ENCODE data around the gene NDST1. TPM values are rescaled to one million over a fixed set of nuclear protein-coding genes. Genes with fewer than 3 reads are reported as not detected.
A peak's percentile ranks its signal among the peaks of the same experiment; 100 is the strongest.
"Not testable (repeated sequence)": the region's sequence is repeated elsewhere in the genome, so short reads cannot be mapped to it uniquely, and the experiment has no call there.

NDST1 gene
- polyA plus RNA-seq, 1 of the 3 experiments (the other 2 are of a cell fraction), result 29.2 TPM

DNA sequence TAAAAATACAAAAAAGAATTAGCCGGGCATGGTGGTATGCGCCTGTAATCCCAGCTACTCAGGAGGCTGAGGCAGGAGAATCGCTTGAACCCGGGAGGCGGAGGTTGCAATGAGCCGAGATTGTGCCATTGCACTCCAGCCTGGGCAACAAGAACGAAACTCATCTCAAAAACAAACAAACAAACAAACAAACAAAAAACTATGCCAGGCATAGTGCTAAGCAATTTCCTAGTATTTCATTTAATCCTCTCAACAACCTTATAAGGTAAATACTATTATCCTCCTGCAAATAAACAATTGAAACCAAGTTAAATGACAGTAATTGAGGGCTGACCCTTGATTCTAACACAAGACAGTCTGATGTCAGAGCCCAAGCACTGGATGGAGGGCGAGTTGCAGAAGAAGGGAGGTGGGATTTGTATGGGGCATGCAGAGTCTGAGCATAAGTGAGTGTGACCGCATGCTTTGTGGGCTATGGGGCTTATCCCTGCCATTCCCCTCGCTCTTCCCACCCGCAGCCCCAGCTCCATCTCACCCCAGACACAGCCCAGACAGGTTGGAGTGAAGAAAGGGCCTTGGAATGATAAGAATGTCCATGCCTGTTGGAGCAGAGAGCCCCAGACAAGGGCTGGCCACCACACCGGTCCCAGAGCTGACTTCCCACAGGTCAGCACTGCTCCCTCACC is 34.1 kb upstream of the NDST1 start:
- H3K36me3 ChIP-seq (replicated peaks in 1 of 2; ENCODE audit: control insufficient read depth in 1 of 2, insufficient read depth in 2 of 2, low read length in 1 of 2), result no peaks in the 10 kb centered on the region
- H3K9ac ChIP-seq, result peak overlapping the region; percentile 65; the same call in 1 of the 2 replicates
- H3F3A ChIP-seq (replicated peaks; ENCODE audit: insufficient read depth), result peaks cover 27% of the 10 kb centered on the region
- H3K4me1 ChIP-seq (ENCODE audit: control insufficient read depth in 1 of 2, insufficient read depth in 2 of 2, low read depth in 1 of 2, low read length in 1 of 2), result peaks cover 0 to 19% of the 10 kb centered on the region in 2 experiments; a peak in 2 of 4 replicates
- TF ChIP-seq POLR2AphosphoS5 (IDR thresholded peaks at IDR 0.05; ENCODE audit: low read depth, low read length) (no peak), TEAD4 (IDR thresholded peaks at IDR 0.05; ENCODE audit: borderline replicate concordance, insufficient read depth) (peak; percentile 73), JUND (IDR thresholded peaks at IDR 0.05) (no peak), TCF12 (IDR thresholded peaks at IDR 0.05) (peak; percentile 49; the same call in 1 of the 2 replicates), NFIC (IDR thresholded peaks at IDR 0.05; ENCODE audit: borderline replicate concordance) (0 out of 2 replicates have a peak, but pooled peaks have one; percentile 29)
- H4K20me1 ChIP-seq (ENCODE audit: insufficient read depth), result no peaks in the 10 kb centered on the region
- no peak overlapping the region for H2AFZ ChIP-seq (ENCODE audit: low read depth)
- H3K9me2 ChIP-seq, result no peaks in the 10 kb centered on the region
- peak overlapping the region; percentile 65 for H3K4me2 ChIP-seq
- POLR2A ChIA-PET, result no interaction called here
- H3K9me3 ChIP-seq, result no peaks in the 10 kb centered on the region
- H3K27ac ChIP-seq (ENCODE audit: low read depth in 2 of 2, low read length in 1 of 2), result peak overlapping the region in 1 of 2 experiments; percentile 83; a peak in 2 of 4 replicates
- CTCF ChIA-PET, result interaction anchor here (0.9 to 1.2 kb wide), 3 partner anchors 11 to 24 kb away, joined by 3 to 4 read pairs (median 3); no protein-coding TSS in a partner anchor
- no peaks in the 10 kb centered on the region for H3K79me2 ChIP-seq (ENCODE audit: insufficient read depth)
- no peak for DNase-seq
- no peak overlapping the region for H3K4me3 ChIP-seq (ENCODE audit: low read depth in 2 of 2, low read length in 1 of 2)
- 70% methylated on average over 12 of the region's 12 CpGs for WGBS (ENCODE audit: low lambda C conversion rate)
- H3K27me3 ChIP-seq (ENCODE audit: insufficient read depth), result no peaks in the 10 kb centered on the region

DNA sequence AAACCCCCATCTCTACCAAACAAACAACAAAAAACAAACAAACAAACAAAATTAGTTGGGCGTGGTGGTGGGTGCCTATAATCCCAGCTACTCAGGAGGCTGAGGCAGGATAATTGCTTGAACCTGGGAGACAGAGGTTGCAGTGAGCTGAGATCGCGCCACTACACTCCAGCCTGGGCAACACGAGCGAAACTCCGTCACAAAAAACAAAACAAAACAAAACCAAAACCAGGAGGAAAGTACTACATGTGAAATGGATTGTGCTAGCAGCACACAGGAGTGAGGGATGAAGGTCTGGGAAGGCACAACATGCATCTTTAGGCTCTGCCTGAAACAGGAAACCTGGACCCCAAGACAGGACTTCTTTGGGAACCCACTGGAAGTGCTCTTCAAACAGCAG is 31.4 kb upstream of the NDST1 start:
- H3K27me3 ChIP-seq (ENCODE audit: insufficient read depth); H3K4me3 ChIP-seq (ENCODE audit: low read depth in 2 of 2, low read length in 1 of 2); H3F3A ChIP-seq (replicated peaks; ENCODE audit: insufficient read depth); H2AFZ ChIP-seq (ENCODE audit: low read depth); POLR2A ChIA-PET; H4K20me1 ChIP-seq (ENCODE audit: insufficient read depth); DNase-seq; H3K9me2 ChIP-seq; H3K4me1 ChIP-seq (ENCODE audit: control insufficient read depth in 1 of 2, insufficient read depth in 2 of 2, low read depth in 1 of 2, low read length in 1 of 2); H3K79me2 ChIP-seq (ENCODE audit: insufficient read depth); H3K4me2 ChIP-seq; H3K9me3 ChIP-seq; H3K9ac ChIP-seq; H3K36me3 ChIP-seq (replicated peaks in 1 of 2; ENCODE audit: control insufficient read depth in 1 of 2, insufficient read depth in 2 of 2, low read length in 1 of 2); H3K27ac ChIP-seq (ENCODE audit: low read depth in 2 of 2, low read length in 1 of 2); CTCF ChIA-PET: not testable (repeated sequence)
- 96% methylated on average over 6 of the region's 6 CpGs for WGBS (ENCODE audit: low lambda C conversion rate)

DNA sequence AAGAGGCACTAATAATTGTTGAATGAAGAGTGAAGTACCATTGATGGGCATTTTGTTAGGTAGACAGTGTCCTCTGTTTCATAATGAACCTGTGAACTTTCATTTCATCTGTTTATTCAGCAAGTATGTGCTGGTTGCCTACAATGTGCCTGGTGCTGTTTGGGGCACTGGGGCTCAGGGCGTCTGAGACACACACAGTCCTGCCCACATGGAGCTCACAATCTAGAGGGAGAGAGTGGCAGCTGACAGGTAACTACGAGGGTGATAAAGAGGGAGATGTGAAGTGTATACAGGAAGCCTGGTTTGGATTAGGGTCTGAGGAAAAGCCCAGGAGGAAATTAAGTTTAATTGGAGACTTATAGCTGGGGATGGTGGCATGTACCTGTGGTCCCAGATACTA is 28.5 kb upstream of the NDST1 start:
- Histone ChIP-seq H3F3A (replicated peaks; ENCODE audit: insufficient read depth) (peaks cover 3% of the 10 kb centered on the region), H3K9me2 (no peaks in the 10 kb centered on the region), H3K4me2 (no peak overlapping the region), H3K9ac (no peak overlapping the region), H3K79me2 (ENCODE audit: insufficient read depth) (peaks cover under 1% of the 10 kb centered on the region; the same call in 1 of the 2 replicates), H4K20me1 (ENCODE audit: insufficient read depth) (no peaks in the 10 kb centered on the region), H3K4me1 (ENCODE audit: control insufficient read depth in 1 of 2, insufficient read depth in 2 of 2, low read depth in 1 of 2, low read length in 1 of 2) (no peaks in the 10 kb centered on the region; a peak in 1 of 4 replicates), H3K27ac (ENCODE audit: low read depth in 2 of 2, low read length in 1 of 2) (no peak overlapping the region), H2AFZ (ENCODE audit: low read depth) (no peak overlapping the region), H3K4me3 (ENCODE audit: low read depth in 2 of 2, low read length in 1 of 2) (no peak overlapping the region), H3K36me3 (replicated peaks in 1 of 2; ENCODE audit: control insufficient read depth in 1 of 2, insufficient read depth in 2 of 2, low read length in 1 of 2) (no peaks in the 10 kb centered on the region), H3K27me3 (ENCODE audit: insufficient read depth) (no peaks in the 10 kb centered on the region), H3K9me3 (no peaks in the 10 kb centered on the region)
- 86% methylated on average over 2 of the region's 2 CpGs for WGBS (ENCODE audit: low lambda C conversion rate)
- TF ChIP-seq RXRA (IDR thresholded peaks at IDR 0.05; ENCODE audit: borderline replicate concordance, low read depth), result no peak
- no peak for TF ChIP-seq TAF1 (IDR thresholded peaks at IDR 0.05; ENCODE audit: borderline replicate concordance, low read depth, low read length)
- TF ChIP-seq EP300 (IDR thresholded peaks at IDR 0.05; ENCODE audit: borderline replicate concordance in 1 of 2, low read depth in 1 of 2, low read length in 1 of 2), result no peak
- TF ChIP-seq YY1 (IDR thresholded peaks at IDR 0.05; ENCODE audit: low read depth), result no peak
- TF ChIP-seq GATA2 (CRISPR knock-in tag; IDR thresholded peaks at IDR 0.05), result no peak
- TF ChIP-seq POLR2AphosphoS5 (IDR thresholded peaks at IDR 0.05; ENCODE audit: low read depth, low read length), result no peak
- TF ChIP-seq FOXM1 (IDR thresholded peaks at IDR 0.05; ENCODE audit: low read depth), result no peak
- TF ChIP-seq TEAD4 (IDR thresholded peaks at IDR 0.05; ENCODE audit: borderline replicate concordance, insufficient read depth), result no peak
- TF ChIP-seq FOXJ3 (CRISPR knock-in tag; IDR thresholded peaks at IDR 0.05), result no peak
- DNase-seq, result no peak
- ChIA-PET POLR2A (no interaction called here), CTCF (interaction anchor here (0.6 to 1.9 kb wide), 4 partner anchors 15 to 65 kb away, joined by 3 to 5 read pairs (median 3); no protein-coding TSS in a partner anchor)
